HG02763 (cell line): ENCODE data around the gene CDK3.

Experiments used
- ATAC-seq: cut with Tn5 transposase; IDR thresholded peaks from one replicate; pipeline ENCODE4 v1.9.1; 2021; ENCODE audit warnings: mild to moderate bottlenecking, moderate library complexity; ENCODE audit not compliant: unreplicated experiment

The CDK3 gene

GRCh38 chr17:75987041-75987440, 13.6 kb upstream of the CDK3 start:
- no peak for ATAC-seq

GRCh38 chr17:75991396-75991795, 9.3 kb upstream of the CDK3 start:
- no peak for ATAC-seq

DNA sequence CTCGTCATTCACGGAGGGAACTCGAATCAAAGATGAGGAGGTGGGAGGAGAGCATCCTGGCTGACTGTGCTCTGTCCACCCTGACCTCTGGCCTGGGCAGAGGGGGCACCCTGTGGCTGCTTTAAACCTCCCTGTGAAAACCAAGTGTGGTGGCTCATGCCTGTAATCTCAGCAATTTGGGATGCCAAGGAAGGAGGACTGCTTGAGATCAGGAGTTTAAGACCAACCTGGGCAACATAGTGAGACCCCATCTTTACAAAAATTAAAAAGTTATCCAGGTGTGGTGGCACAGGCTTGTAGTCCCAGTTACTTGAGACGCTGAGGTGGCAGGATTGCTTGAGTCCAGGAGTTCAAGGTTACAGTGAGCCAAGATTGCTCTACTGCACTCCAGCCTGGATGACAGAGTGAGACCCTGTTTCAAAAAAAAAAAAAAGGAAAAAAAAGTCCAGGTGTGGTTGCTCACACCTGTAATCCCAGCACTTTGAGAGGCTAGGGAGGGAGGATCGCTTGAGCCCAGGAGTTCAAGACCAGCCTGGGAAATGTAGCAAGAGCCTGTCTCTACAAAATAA, 5.8 kb upstream of the CDK3 start:
- ATAC-seq = no peak

- no peak for ATAC-seq
Observed at GRCh38 chr17:75995385-75995925, 5.2 kb upstream of the CDK3 start.

- no peak for ATAC-seq
Observed at GRCh38 chr17:75996665-75997590, 3.7 kb upstream of the CDK3 start.

DNA sequence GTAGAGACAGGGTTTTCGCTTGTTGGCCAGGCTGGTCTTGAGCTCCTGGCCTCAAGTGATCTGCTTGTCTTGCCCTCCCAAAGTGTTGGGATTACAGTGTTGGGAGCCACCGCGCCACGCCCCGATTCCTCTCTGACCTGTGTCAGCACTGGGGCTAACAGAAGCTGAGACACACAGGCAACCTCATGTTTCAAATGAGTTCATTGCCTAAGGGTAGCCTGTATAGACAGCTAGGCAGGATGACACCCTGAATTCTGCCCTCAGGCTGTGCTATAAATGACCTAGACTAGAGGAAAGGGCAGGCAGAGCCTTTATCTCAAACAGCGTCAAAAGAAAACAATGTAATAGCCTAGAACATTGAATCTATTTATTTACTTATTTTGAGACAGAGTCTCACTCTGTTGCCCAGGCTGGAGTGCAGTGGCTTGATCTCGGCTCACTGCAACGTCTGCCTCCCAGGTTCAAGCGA, 2.3 kb upstream of the CDK3 start:
- ATAC-seq = no peak

GRCh38 chr17:76000016-76000754, 470 bp upstream of the CDK3 start:
- ATAC-seq = no peak

DNA sequence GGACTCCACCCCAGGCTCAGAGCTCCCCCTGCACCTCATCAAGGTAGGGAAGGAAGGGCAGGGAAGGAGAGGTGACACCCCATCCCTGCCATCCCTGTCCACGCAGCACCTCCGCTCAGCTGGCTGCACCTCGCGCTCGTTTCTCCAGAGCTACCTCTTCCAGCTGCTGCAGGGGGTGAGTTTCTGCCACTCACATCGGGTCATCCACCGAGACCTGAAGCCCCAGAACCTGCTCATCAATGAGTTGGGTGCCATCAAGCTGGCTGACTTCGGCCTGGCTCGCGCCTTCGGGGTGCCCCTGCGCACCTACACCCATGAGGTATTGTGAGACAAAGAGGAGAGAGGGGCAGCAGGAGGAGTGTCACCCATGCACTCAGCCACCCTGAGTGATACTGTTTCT, 1.4 kb downstream of the CDK3 start:
- no peak for ATAC-seq

DNA sequence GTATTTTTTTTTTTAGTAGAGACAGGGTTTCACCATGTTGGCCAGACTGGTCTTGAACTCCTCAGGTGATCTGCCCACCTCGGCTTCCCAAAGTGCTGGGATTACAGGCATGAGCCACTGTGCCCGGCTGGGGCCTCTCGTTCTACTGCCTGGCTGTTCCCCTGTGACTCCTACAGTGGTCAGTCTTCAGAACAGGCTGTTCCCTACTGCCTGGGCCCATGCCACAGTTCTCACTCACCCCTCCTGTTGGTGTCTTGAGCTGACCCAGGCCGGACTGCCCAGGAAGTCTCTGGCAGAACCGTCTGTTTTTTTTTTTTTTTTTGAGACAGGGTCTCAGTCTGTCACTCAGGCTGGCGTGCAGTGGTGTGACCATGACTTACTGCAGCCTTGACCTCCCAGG, 3.3 kb downstream of the CDK3 start:
- no peak for ATAC-seq

DNA sequence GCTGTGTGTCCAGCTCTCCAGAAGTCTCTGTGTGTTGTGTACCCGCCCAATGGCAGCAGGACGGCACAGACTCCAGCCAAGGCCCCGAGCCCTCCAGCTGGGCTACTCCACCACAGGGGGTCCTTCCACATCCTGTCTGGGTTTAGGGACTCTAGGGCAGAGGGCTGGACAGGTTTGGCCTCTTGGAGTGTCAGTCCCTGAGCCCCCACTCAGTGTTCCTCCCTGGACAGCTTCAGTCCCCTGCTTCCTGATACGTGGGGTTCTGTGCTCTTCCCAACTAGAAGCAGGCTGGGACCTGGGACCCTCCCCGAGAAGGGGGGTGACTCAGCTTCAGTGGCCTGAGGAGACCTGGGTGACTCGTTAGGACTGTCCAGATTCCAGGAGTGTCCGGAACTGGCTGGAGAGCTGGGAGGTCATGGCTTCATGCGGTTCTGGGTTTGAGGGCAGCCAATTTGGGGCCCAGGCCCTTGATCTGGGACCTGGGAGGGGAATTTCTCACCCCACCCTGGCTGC, 4.2 kb downstream of the CDK3 start:
- no peak for ATAC-seq

DNA sequence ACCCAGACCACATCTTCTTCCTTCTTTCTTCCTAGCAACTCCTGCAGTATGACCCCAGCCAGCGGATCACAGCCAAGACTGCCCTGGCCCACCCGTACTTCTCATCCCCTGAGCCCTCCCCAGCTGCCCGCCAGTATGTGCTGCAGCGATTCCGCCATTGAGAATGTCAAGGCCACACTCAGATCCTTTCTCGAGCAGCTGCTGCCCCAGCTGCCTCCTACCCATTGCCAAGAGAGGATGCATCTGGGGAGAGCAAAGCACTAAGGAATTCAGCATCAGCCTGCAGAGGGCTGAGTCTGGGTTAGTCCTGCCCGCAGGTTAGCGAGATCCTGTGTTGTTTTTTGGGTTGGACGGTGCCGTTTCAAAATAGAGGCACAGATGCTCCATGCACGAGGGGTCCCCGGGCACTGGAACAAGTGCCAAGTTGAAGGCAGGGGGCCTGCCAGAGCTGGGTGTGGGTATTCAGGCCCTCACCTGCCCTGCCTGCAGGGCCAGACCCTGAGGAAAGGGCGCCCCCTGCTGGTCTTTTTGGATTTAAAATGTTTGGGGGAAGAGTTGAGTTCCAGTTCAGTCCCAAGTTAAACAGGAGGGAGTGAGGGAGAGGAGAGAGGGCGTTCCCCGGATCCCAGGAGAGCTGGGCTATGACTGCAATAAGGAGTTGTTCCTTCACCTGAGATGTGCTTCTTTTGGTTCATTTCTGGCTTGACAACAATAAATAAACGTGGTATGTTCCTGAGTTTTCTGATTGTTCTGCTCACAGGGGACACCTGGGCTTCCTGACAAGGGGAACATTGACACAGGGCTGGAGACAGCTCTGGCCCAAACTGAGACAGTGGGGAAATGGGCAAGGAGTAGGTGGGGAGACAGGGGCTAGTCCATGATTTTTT, 4.9 kb downstream of the CDK3 start:
- no peak for ATAC-seq

DNA sequence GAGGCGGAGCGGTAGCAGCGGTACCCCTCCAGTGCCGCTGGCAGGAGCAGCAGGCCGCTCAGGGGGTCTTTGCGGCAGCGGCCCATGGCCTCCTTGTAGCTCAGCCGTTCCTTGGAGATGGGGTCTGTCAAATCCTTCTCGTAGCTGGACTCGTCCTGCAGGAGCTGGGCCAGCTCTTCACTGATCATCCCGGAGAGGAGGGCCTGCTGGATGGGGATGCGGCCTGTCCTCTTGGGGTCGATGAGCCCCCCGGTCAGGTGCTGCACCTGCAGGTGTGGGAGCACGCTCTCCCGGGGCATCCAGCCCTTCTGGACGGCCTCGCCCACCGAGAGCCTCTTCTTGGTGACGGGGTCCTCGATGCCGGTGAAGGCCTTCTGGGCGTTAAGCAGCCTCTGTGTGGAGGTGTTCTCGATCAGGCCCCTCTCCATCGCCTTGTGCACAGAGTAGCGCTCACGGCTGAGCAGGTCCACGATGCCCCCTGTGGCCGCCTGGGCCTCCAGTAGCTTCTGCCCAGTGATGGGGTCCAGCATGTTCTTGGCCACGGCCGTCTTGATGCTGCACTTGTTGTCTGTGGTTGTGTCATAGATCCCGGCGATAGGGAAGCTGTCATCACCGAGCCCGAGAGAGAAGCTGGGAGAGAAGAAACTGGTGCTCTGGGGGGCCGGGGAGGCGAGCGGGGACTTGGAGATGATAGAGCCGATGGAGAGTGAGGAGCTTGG, 6.6 kb downstream of the CDK3 start:
- ATAC-seq = no peak

- ATAC-seq = no peak
Observed at GRCh38 chr17:76007850-76008165, 7.2 kb downstream of the CDK3 start.

DNA sequence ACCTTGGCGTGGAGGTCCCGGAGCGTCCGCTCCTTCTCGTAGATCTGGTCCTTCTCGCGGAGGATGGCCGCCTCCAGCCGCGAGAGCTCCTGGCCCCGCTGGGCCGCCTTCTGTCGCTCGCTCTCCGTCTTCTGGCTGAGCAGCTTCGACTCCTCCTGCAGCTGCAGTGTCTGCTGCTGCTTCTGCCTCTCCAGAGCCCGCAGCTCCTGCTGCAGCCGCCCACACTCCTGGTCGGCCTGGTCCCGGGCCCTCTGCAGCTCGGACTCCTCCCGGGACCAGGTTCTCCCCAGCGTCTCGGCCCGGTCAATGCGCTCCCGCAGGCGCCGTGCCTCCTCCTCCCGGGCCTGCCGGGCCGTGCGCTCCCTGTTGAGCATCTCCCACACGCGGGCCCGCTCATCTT, 7.6 kb downstream of the CDK3 start:
- ATAC-seq = no peak

- ATAC-seq = no peak
Observed at GRCh38 chr17:76008630-76009425, 8.2 kb downstream of the CDK3 start.

GRCh38 chr17:76009447-76009846, 8.8 kb downstream of the CDK3 start:
- no peak for ATAC-seq

DNA sequence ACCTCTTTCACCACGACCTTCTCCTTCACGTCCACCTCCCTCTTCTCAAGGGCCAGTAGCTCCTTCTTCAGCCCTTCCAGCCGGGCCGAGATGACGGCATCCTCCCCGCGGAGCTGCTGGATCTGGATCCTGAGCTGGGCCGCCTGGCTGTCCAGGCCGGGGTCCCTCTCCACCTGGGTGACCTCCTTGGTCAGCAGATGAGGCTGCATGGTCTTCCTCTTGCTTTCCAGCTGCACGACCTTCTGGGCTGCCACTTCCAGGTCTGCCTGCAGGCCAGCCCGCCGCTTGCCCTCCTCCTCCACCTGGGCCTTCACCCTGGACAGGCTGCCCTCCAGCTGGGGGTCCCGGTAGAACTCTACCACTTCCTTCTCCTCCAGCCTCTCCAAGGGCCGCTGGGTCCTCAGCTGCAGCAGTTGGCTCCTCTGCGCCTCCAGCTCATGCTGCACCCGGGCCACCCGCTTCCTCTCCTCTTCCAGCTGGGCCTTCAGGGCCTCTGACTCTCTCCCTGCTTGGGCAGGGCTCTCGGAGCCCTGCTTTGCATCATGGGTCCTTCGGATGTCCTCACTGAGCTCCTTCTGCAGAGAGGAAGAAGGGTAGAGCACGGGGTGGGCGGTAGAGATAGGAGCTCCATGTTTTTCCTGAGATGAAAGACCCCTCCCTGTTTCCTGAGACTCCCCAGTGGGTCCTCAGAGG, 9.5 kb downstream of the CDK3 start:
- ATAC-seq = no peak

DNA sequence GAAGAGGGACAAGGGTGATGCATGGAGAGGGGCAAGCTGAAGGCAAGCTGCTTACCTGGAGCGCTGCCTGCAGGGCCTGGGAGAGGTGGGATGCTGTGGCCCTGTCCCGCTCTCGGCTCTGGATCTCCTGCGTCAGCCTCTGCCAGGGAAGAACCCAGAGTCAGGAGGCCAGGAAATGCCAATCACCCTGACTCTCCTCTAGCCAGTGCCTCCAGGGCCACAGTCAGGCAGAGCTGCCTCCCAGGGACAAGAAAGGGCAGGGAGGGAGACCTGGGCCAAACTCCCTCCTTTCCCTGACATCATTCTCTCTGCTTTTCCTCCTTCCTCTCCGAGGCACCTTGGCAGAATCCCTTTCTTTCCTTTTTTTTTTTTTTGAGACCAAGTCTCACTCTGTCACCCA, 11.3 kb downstream of the CDK3 start:
- no peak for ATAC-seq
